GM12875 (cell line): Measurements from ENCODE around the gene SEC23IP.

ENCODE experiments used
- H3K4me3 ChIP-seq: one replicate; pipeline ENCODE4 v1.5.1; 2011; ENCODE audit warnings: low read depth, low read length, control low read depth
- TF ChIP-seq, protein P1 (sequence below): IDR thresholded peaks from 2 replicates; pipeline ENCODE4 v1.5.1; 2011; ENCODE audit warnings: low read depth, mild to moderate bottlenecking, control low read depth, inconsistent platforms, low read length, moderate library complexity, borderline replicate concordance; ENCODE audit not compliant: insufficient read depth

SEC23IP gene

DNA sequence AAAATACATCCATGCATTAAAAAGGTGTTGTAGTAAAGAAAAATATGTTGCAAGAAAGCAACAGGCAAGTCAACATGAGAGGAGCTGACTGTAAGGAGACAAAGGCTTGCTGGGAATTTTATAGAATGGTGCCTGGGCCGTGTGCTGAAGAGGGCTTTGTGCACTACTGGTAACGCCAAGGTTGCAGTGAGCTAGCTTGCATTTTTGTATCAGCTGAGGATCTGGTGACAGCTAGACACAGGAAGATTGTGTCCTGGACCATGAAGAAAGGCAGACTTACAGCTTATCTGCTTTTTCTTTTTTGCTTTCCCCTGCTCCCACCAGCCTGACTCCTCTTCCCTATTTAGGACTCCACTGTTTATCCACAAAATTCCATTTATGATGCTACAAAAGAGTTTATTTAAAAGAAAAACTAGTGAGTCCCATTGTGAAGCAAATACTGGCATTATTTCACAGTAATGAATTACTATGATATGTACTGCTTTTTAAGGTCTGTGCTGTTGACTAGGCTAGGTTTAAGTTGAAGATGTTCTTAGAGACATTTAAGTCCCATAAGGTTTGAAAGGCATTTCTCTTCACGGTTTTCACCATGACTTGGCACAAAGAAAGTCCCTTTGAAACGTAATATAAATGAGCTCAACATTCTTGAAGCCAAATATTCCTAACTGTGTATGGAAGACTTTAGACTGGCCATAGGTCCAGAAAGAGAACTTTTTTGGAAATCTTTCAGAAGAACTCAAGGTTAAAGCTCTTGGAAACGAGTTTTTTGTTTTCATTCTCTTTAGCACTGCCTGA is 88.6 kb downstream of the SEC23IP start:
- TF ChIP-seq, protein P1, sequence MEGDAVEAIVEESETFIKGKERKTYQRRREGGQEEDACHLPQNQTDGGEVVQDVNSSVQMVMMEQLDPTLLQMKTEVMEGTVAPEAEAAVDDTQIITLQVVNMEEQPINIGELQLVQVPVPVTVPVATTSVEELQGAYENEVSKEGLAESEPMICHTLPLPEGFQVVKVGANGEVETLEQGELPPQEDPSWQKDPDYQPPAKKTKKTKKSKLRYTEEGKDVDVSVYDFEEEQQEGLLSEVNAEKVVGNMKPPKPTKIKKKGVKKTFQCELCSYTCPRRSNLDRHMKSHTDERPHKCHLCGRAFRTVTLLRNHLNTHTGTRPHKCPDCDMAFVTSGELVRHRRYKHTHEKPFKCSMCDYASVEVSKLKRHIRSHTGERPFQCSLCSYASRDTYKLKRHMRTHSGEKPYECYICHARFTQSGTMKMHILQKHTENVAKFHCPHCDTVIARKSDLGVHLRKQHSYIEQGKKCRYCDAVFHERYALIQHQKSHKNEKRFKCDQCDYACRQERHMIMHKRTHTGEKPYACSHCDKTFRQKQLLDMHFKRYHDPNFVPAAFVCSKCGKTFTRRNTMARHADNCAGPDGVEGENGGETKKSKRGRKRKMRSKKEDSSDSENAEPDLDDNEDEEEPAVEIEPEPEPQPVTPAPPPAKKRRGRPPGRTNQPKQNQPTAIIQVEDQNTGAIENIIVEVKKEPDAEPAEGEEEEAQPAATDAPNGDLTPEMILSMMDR, result no peak
- H3K4me3 ChIP-seq, result no peak overlapping the region

DNA sequence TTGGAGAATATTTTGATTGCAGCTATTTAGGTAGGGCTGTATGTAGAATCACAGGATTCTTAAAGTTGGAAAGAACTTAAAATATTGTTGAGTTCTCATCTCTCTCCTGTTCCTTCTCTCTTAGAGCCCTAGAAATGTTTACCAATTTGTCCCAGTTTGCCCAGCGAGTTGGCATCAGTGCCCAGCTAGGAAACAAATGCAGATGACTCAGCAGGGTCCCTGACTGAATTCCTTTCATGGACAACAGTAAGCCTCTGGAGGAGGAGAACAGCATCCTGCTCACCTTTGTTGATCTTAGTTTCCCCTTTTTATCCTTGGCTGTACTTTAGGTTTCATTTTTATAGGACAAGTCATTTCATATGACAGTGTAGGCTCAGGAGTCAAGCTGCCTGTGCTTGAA is 89.3 kb downstream of the SEC23IP start:
- TF ChIP-seq, protein P1, result no peak
- no peak overlapping the region for H3K4me3 ChIP-seq

DNA sequence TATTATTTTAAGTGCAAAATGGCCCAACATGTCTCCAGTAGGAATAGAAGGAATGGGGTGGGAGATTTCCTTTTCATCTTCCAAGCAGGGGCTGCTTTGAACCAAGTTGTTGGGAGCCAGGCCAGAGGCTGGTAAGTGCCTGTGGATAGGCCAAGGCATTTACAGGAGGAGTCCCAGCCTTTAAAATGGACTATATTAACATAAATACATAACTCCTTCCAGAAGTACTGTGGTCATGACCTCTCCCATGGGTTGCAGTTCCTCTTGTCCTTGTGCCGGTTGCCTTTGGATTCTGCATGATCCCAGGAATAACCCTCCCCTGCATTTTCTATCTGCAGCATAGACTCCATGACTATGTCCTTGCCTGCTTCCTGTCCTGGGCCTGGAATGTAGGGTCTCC is 95.8 kb downstream of the SEC23IP start:
- H3K4me3 ChIP-seq, result no peak overlapping the region
- TF ChIP-seq, protein P1, result no peak

DNA sequence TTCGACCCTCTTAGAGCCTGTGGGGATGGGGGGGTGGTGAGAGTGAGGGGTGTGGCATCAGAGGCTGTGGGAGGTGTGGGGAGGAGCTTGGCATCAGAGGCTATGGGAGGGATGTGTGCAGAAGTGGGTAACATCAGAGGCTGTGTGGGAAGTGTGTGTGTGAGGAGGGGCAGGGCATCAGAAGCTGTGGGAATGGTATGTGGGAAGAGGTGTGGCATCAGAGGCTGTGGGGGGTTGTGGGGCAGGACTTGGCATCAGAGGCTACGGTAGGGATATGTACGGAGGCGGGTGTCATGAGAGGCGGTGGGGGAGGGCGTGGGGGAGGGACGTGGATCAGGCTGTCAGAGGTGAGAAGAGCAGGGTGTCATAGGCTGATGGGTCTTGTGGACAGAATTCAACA is 97.4 kb downstream of the SEC23IP start:
- TF ChIP-seq, protein P1, result no peak
- H3K4me3 ChIP-seq, result no peak overlapping the region

DNA sequence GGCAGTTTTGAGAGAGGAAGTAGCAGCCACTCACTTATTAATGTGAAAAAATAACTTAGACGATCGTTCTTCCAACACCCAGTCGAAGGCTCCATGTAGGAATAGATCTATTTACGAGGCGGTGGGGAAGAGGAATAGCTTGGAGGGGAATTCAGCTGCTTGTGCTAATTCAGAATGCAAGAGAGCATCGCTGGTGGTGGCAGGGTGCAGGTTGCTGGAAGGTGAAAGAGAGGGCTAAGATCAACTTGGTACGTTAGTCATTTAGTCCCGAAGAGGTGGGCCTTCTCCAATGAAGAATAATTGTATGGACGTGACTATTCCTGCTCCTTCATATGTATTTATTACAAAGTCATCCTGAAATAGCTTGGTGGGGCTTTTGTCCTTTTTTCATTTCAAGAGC is 98.5 kb downstream of the SEC23IP start:
- H3K4me3 ChIP-seq, result no peak overlapping the region
- TF ChIP-seq, protein P1, result no peak

DNA sequence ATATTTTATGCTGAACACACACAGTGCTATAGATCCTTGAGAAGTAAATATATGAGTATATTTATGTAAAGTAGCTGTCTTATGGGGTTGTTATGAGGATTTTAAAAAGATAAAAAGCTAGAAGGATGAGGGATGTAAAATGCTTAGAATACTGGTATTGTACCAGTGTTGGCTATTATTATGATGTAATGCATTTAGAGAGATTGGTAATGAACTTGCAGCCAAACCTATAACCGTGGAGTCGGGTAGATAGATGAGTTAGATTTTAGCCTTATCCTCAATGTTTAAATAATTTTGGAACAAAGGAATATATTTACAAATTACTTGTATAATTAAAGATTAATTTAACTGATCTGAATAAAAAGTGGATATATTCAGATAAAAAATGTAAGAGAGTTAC is 99.3 kb downstream of the SEC23IP start:
- TF ChIP-seq, protein P1, result no peak
- H3K4me3 ChIP-seq, result no peak overlapping the region
